ENCODE measurements around the gene AGRN.

- TF ChIP-seq LEF1 (IDR thresholded peaks at IDR 0.05; ENCODE audit: borderline replicate concordance) (no peak), PKNOX1 (IDR thresholded peaks at IDR 0.05) (no peak), FOXK2 (IDR thresholded peaks at IDR 0.05) (no peak), SP1 (IDR thresholded peaks at IDR 0.05) (no peak), SUZ12 (IDR thresholded peaks at IDR 0.05) (no peak), BHLHE40 (IDR thresholded peaks at IDR 0.05; ENCODE audit: borderline replicate concordance) (no peak), FOXM1 (IDR thresholded peaks at IDR 0.05; ENCODE audit: borderline replicate concordance) (no peak), NFRKB (IDR thresholded peaks at IDR 0.05) (no peak), TARDBP (IDR thresholded peaks at IDR 0.05) (no peak), FOXA1 (IDR thresholded peaks at IDR 0.05) (no peak), ARNT (IDR thresholded peaks at IDR 0.05) (no peak), HDGF (IDR thresholded peaks at IDR 0.05; ENCODE audit: borderline replicate concordance) (no peak), ELF4 (IDR thresholded peaks at IDR 0.05) (no peak), ZNF384 (IDR thresholded peaks at IDR 0.05) (no peak)
Measured at GRCh38 chr1:1047963-1048362, 28.0 kb downstream of the AGRN start.
